ENCODE data around the gene SAE1.

- TF ChIP-seq CTCF (IDR thresholded peaks at IDR 0.05) = no peak
- TF ChIP-seq POLR2A (IDR thresholded peaks at IDR 0.05) = no peak
- TF ChIP-seq POLR2AphosphoS5 (IDR thresholded peaks at IDR 0.05) = no peak
Measured at GRCh38 chr19:47197141-47197540, 66.5 kb downstream of the SAE1 start.
